CMK (cell line): ENCODE data around the gene SLIT3.

Experiments used
- DNase-seq: peaks from one replicate; pipeline ENCODE4 v3.0.0-alpha.2; 2010; ENCODE audit warnings: low read depth

The SLIT3 gene

DNA sequence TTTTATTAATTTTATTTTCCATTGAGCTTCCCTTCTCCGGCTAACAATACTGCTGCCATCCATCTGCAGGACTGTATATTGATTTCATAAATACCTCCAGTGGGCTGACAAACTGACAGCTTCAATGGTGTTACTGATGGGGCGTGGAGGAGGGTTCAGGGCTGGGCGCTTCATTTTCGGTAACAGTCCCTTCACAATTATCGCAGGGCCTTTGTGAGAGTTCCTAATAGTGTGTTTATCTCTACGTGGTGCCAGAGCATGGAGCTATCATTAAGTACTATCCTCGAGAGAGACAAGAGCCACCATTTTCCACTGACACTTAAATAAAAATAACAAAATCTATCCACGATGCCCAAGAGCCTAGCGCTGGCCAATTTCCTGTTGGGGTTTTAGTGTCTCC lies 414.8 kb downstream of the SLIT3 start:
- DNase-seq: no peak

DNA sequence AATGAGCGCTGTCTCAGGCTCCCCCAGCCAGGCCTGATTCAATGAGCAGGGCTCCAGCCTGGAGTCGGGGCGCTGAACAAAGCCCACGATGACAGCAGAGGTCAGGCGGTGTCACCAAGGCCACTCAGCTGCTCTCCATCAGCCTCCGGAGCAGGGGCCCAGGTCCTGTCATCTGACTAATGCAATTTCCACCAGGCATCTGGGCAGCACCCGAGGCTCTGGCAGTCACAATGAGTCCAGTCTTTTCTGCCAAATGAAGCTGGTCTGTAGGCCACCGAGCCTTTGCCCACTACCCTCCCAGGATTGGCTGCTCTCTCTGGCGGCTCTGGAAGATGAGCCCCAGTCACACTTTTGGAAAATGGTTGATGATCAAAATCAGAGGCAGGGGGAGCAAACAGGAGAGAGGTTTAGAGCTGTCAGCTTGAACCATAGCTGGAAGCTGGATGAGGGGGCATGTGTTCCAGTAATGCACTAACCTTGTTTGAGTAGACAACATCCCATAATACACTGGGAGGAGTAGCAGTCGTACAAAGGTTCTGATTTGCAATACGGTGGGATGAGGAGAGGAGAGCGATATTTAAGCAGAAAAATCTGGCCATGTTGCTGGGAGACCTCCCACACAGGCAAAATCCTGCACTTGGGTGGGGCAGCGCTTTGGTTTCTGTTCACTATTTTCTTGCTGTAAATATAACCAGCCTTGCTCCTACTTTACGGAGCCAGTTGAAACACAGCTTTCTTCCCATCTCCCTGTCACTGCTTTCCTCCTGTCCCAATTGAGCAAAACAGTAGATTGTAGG lies 415.4 kb downstream of the SLIT3 start:
- no peak for DNase-seq

GRCh38 chr5:168883991-168884390 lies 416.9 kb downstream of the SLIT3 start:
- no peak for DNase-seq

- DNase-seq: no peak
These were observed 417.6 kb downstream of the SLIT3 start for GRCh38 chr5:168883281-168883741.

GRCh38 chr5:168882283-168882682 lies 418.7 kb downstream of the SLIT3 start:
- DNase-seq: no peak

- DNase-seq: no peak
These were observed 419.4 kb downstream of the SLIT3 start for GRCh38 chr5:168881427-168882149.

GRCh38 chr5:168879929-168880328 lies 421.0 kb downstream of the SLIT3 start:
- DNase-seq: no peak

- no peak for DNase-seq
These were observed 421.6 kb downstream of the SLIT3 start for GRCh38 chr5:168879331-168879730.

GRCh38 chr5:168878135-168878745 lies 422.7 kb downstream of the SLIT3 start:
- no peak for DNase-seq

DNA sequence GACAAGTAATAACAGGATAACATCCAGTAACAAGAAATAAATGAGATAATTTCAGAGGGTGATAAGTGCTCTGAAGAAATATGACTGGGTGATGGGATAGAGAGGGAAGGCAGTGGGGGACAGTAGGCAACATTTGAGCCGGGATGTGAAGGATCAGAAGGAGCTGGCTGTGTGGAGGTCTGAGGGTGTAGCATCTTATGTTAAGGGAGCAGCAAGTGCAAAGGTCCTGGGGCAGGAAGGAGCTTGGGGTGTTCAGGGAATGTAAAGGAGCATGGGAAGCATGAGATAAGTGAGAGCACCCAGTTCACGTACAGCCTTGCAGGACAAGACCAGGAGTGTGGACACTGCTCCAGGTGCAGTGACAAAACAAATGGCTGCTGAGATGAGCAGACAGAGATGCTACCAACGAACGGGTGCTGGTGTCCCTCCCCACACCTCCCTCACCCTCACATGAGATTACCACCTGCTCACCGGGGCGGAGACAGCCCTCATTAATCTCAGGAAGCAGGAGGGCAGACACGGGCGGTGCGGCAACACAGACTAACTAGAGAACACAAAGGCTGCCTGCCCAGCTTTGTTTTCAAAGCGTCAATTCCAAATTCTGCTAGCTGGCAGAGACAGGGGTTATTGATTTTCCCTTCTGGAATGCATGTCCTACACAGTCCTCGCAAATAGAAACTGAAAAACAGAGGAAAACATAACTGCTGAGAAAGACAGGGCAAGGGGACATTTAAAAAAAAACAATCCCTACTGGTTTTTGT lies 423.6 kb downstream of the SLIT3 start:
- no peak for DNase-seq

DNA sequence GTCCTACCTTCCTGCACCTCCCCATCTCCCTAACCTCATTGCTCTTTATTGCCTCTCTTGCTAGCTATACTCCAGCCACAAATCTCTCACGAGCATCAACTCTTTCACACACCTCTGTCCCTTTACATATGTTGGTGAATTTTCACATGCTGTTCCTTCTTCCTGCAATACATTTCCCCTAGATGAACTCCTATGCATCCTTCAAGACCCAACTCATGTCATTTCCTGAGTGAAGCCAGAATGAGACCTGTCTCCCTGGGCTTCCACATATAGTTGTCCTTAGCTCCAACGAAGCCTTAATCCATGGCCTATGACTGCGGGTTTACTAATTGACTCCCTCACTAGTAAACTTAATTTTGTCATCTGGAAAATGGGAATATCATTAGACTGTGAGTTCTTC lies 424.5 kb downstream of the SLIT3 start:
- no peak for DNase-seq

GRCh38 chr5:168875832-168876231 lies 425.1 kb downstream of the SLIT3 start:
- DNase-seq: no peak

GRCh38 chr5:168874713-168875380 lies 426.1 kb downstream of the SLIT3 start:
- DNase-seq: peak; percentile 8

GRCh38 chr5:168872246-168872645 lies 428.7 kb downstream of the SLIT3 start:
- DNase-seq: no peak

DNA sequence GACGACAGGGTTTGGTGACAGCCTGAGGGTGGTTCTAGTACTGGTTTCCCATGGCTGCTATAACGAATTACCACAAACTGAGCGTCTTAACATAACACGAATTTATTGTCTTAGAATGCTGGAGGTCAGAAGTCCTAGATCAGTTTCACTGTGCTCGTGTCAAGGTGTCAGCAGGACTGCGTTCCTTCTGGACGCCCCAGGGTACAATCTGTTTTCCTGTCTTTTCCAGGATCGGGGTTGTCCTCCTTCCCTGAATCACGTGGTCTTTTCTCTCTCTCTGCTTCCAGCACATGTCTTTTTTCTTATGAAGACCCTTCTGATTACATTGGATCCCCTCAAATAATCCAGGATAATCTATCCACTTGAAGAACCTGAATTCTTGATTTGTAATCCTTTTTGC lies 430.0 kb downstream of the SLIT3 start:
- DNase-seq: no peak

DNA sequence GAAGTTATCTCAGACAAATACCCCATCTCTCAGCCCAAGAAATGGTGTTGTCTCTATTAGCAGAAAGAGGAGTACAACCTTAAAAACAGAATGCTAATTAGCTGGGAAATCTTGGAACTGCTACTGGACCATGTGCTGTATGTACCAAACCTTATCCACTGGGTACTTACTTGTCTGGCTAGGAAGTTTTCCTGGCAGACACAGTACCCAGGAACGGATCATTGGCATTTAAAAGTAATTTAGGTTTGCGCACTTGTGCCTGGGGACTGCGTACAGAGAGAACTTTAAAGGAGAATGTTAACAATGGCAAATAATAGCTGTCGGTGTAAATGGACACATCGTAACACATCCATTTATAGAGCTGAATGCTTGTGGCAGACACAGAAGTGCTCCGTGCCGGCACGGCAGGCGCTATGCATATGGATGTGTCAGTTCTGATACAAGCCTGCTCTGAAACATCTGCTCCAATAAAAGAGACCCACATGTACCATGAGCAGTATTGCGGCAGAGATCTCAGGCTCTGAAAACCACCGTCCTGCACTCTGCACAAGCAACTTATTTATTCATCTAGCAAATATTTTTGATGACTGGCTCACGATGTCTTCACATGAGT lies 431.2 kb downstream of the SLIT3 start:
- no peak for DNase-seq

- no peak for DNase-seq
These were observed 433.7 kb downstream of the SLIT3 start for GRCh38 chr5:168867241-168867640.

DNA sequence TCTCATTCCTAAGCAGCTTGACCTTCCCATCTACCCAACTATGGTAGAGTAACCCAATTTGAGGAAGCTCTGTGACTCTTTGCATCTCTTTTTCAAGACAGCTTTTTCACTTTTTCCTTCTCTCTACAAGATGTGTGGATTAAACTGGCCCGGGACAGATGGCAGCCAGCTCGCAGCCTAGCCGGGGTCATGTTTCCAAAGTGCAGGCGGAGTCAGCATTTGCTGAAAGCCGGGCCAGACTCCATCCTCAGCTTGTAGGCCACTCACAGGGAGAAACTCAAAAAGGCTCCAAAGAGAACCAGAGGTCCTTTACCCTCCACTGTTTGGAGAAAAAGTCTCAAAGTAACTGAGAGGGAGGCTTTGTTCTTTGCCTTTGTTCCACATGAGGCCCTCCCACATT lies 435.0 kb downstream of the SLIT3 start:
- no peak for DNase-seq

DNA sequence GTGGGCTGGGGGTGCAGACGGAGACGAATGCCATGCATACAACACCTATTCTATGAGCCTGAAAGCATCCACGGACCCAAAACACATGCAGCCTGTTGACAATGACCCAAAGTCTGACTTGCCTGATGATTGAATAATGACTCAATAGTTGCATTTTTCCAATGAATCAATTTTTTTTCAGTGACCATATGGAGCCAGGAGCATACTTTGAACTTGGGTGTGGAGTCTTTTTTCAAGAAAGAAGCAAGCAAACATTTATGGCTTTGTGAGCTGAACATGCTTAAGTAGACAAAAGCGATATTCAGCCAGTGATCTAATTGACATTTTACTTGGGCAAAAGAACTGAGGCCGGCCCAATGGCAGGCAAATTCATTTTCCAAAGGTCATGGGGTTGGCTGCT lies 437.9 kb downstream of the SLIT3 start:
- no peak for DNase-seq

DNA sequence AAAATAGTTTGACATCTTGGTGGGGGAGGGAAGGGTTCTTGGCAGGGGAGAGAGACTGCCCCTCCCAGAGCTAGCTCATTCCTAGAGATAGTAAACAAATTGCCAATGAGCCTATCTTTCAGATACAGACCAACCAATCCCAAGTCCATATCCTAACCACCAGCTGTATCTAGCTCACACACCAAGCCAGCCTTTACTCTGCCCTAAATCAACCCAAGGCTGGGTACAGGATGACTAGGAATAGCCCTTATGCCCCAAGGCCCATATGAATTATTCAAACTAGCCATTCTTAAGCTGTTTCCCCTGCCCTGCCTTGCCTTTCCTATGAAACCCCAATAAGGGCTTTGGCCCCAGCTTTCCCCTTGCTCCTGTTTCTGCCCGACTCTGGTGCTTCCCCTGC lies 440.4 kb downstream of the SLIT3 start:
- no peak for DNase-seq

- no peak for DNase-seq
These were observed 440.9 kb downstream of the SLIT3 start for GRCh38 chr5:168860081-168860480.
